Measurements from ENCODE around the gene INPP5A.
A peak's percentile ranks its signal among the peaks of the same experiment; 100 is the strongest.
"Not testable (repeated sequence)": the region's sequence is repeated elsewhere in the genome, so short reads cannot be mapped to it uniquely, and the experiment has no call there.

Gene INPP5A

GRCh38 chr10:132550366-132551092, 12.9 kb downstream of the INPP5A start:
- no peak for DNase-seq

- DNase-seq, result peak; percentile 89 to 92
Measured at GRCh38 chr10:132551093-132551807, 13.7 kb downstream of the INPP5A start.

GRCh38 chr10:132551808-132552130, 14.2 kb downstream of the INPP5A start:
- DNase-seq, result no peak

- not testable (repeated sequence) for DNase-seq
Measured at GRCh38 chr10:132552635-132553034, 15.0 kb downstream of the INPP5A start.

GRCh38 chr10:132553568-132553967, 16.0 kb downstream of the INPP5A start:
- not testable (repeated sequence) for DNase-seq

- no peak for DNase-seq
Measured at GRCh38 chr10:132554053-132554990, 16.7 kb downstream of the INPP5A start.

GRCh38 chr10:132554991-132555647, 17.5 kb downstream of the INPP5A start:
- peak in 1 of 2 experiments; percentile 6 for DNase-seq

GRCh38 chr10:132555648-132556575, 18.3 kb downstream of the INPP5A start:
- no peak for DNase-seq

- DNase-seq, result no peak
Measured at GRCh38 chr10:132556994-132557441, 19.4 kb downstream of the INPP5A start.

- DNase-seq, result no peak
Measured at GRCh38 chr10:132557696-132558515, 20.3 kb downstream of the INPP5A start.

- no peak for DNase-seq
Measured at GRCh38 chr10:132558516-132559413, 21.2 kb downstream of the INPP5A start.

- no peak for DNase-seq
Measured at GRCh38 chr10:132559538-132559937, 22.0 kb downstream of the INPP5A start.

- DNase-seq, result peak; percentile 86 to 87
Measured at GRCh38 chr10:132560241-132560731, 22.7 kb downstream of the INPP5A start.

- DNase-seq, result no peak
Measured at GRCh38 chr10:132562177-132562915, 24.8 kb downstream of the INPP5A start.

- no peak for DNase-seq
Measured at GRCh38 chr10:132562916-132563456, 25.4 kb downstream of the INPP5A start.

GRCh38 chr10:132563485-132564248, 26.1 kb downstream of the INPP5A start:
- DNase-seq, result no peak

GRCh38 chr10:132564249-132564605, 26.6 kb downstream of the INPP5A start:
- no peak for DNase-seq

- no peak for DNase-seq
Measured at GRCh38 chr10:132564690-132565089, 27.1 kb downstream of the INPP5A start.

All from AML-193 (cell line).